ENCODE results near the gene GPR161.

GPR161 gene

DNA sequence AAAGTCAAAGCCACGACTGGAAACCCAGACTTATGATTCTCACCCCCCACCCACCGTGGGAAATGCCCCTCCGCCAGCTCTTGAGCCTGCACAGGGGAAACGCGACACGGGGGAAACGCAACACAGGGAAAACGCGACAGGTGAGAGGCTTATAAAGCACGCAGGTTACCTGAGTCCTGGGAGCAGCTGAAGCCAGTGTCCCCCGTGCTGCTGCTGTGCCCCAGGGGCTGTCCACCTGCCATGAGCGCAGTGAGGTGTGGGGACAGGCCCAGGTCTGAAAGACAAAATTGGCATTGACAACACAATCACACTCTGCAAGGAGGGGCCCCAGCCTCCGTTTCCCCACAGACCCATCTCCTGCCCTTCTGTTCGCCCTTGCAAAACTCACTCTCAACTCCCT lies 46.3 kb downstream of the GPR161 start:
- H3K4me3 ChIP-seq (ENCODE audit: low read depth, low read length): no peak overlapping the region
- in situ Hi-C loops (cut with HindIII; ENCODE audit: low sequenced_read_pairs): no loop called here
- no peak for TF ChIP-seq CTCF (IDR thresholded peaks at IDR 0.05; ENCODE audit: low read depth, low read length)
- no peak for DNase-seq (ENCODE audit: low read depth, low spot score)

GRCh38 chr1:168089979-168090337 lies 46.8 kb downstream of the GPR161 start:
- in situ Hi-C loops (cut with HindIII; ENCODE audit: low sequenced_read_pairs): no loop called here
- no peak for DNase-seq (ENCODE audit: low read depth, low spot score)
- TF ChIP-seq CTCF (IDR thresholded peaks at IDR 0.05; ENCODE audit: low read depth, low read length): no peak
- no peak overlapping the region for H3K4me3 ChIP-seq (ENCODE audit: low read depth, low read length)

DNA sequence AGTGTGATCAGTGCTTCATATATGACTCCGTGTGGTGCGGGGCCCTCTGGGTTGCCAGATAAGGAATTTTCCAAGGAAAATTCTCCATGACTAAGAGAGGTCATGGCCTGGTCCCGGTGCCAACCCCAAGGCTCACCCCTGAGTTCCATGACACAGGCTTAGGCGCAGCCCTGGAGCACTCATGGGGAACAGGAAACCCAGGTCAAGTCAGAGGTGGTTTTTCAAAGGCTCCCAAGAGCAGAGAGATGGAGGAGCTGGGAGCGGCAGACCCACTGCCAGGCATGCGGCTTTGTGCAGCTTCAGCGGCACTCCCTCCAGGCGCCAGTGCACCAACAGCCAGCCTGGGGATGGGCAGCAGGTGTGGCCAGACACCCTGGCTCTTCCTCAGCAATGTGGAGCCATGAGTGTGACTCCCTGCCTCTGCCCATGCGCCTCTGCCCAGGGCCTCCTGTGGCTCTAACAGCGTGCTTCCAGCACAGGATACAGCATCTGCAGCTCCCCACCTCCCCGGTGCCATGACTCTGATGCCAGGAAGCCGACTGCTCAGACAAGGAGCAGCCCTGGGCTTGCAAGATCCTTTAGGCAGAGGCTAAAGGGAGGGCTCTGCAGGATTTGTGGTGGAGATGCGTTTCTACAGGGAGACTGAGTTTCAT lies 47.3 kb downstream of the GPR161 start:
- no peak overlapping the region for H3K4me3 ChIP-seq (ENCODE audit: low read depth, low read length)
- in situ Hi-C loops (cut with HindIII; ENCODE audit: low sequenced_read_pairs): no loop called here
- no peak for DNase-seq (ENCODE audit: low read depth, low spot score)
- TF ChIP-seq CTCF (IDR thresholded peaks at IDR 0.05; ENCODE audit: low read depth, low read length): no peak

DNA sequence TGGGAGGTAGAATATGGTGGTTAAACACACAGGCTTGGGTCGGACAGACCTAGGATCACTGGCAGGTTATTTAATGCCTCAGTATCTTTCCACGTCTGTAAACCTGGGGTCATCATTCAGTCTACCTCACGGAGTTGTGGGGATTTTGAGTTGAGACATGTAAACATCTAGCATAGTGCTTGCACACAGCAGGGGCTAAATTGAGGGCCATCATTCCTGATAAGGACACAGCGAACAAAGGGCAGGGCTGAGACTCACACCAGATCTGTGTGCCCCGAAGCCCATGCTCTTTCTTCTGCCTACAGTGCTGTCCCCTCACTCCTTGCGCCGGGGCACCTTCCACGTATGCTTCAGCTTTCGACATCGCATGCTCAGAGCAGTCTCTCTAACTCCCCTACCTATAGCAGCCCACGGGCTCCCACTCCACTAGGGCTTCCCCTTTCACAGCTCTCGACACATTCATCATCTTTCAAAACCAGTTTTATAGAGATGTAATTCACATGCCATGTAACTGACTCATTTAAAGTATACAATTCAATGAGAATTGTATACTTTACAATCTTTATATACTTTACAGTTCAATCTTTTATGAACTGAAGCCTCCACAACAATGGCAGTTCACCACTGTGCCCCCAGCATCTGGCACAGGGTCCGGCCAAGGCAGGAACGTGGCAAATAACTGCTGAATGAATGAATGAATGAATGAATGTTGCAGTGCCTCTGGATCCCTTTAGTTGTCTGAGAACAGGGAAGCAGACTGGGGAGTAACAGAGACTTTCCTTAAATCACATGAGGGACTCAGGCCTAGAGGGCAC lies 48.0 kb downstream of the GPR161 start:
- in situ Hi-C loops (cut with HindIII; ENCODE audit: low sequenced_read_pairs): no loop called here
- no peak for TF ChIP-seq CTCF (IDR thresholded peaks at IDR 0.05; ENCODE audit: low read depth, low read length)
- H3K4me3 ChIP-seq (ENCODE audit: low read depth, low read length): no peak overlapping the region
- DNase-seq (ENCODE audit: low read depth, low spot score): no peak

GRCh38 chr1:168087696-168088095 lies 49.0 kb downstream of the GPR161 start:
- in situ Hi-C loops (cut with HindIII; ENCODE audit: low sequenced_read_pairs): no loop called here
- DNase-seq (ENCODE audit: low read depth, low spot score): no peak
- no peak overlapping the region for H3K4me3 ChIP-seq (ENCODE audit: low read depth, low read length)
- TF ChIP-seq CTCF (IDR thresholded peaks at IDR 0.05; ENCODE audit: low read depth, low read length): no peak

DNA sequence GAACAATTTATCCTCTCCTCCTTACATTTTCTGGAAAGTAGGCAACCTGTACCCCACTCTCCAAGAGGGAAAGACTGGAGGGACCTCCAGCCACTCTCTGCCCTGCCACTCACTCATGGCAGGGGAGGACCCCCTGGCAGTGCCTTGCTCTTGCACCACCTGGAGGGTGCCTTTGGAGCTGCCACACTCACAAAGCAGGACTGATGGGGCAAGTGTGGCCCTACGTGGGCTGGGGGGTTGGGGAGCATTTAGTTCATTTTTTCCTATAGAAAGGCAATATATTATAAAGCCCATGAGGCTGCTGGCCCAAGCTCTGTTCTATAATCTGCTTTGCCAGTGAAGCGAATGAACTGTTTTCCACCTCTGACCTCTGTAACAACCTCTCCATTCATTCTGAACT lies 50.3 kb downstream of the GPR161 start:
- in situ Hi-C loops (cut with HindIII; ENCODE audit: low sequenced_read_pairs): no loop called here
- no peak for TF ChIP-seq CTCF (IDR thresholded peaks at IDR 0.05; ENCODE audit: low read depth, low read length)
- no peak for DNase-seq (ENCODE audit: low read depth, low spot score)
- H3K4me3 ChIP-seq (ENCODE audit: low read depth, low read length): no peak overlapping the region

All from astrocyte of the spinal cord (primary cell).